Central memory CD8-positive, alpha-beta T cell (primary cell): ENCODE measurements around the gene FGF1.

Source experiments
- ATAC-seq: fragments of 150-1000 bp; cut with Tn5 transposase; replicated peaks from 2 replicates; pipeline ENCODE4 v1.10.0; 2022; ENCODE audit warnings: mild to moderate bottlenecking, moderate FRiP score, moderate number of reproducible peaks; ENCODE audit not compliant: poor library complexity, severe bottlenecking; ENCODE audit errors: extremely low read depth
- DNase-seq, 2 donors: peaks; one replicate each; pipeline ENCODE4 v3.0.0; 2021; ENCODE audit warnings: low spot score in 2 of 2
- H3K27ac Mint-ChIP-seq: one replicate; pipeline ENCODE4 v1.8.0; 2022; ENCODE audit warnings: low read depth, mild to moderate bottlenecking, moderate library complexity, mixed read lengths
- H3K27me3 Mint-ChIP-seq: one replicate; pipeline ENCODE4 v1.8.0; 2022; ENCODE audit warnings: mixed read lengths
- H3K36me3 Mint-ChIP-seq: one replicate; pipeline ENCODE4 v1.8.0; 2022; ENCODE audit warnings: mild to moderate bottlenecking, moderate library complexity, mixed read lengths; ENCODE audit not compliant: insufficient read depth
- H3K4me1 Mint-ChIP-seq: one replicate; pipeline ENCODE4 v1.8.0; 2022; ENCODE audit warnings: mixed read lengths
- H3K4me3 Mint-ChIP-seq: one replicate; pipeline ENCODE4 v1.8.0; 2022; ENCODE audit warnings: mild to moderate bottlenecking, moderate library complexity, mixed read lengths
- H3K9me3 Mint-ChIP-seq: one replicate; pipeline ENCODE4 v1.8.0; 2022; ENCODE audit warnings: mixed read lengths

Gene FGF1

DNA sequence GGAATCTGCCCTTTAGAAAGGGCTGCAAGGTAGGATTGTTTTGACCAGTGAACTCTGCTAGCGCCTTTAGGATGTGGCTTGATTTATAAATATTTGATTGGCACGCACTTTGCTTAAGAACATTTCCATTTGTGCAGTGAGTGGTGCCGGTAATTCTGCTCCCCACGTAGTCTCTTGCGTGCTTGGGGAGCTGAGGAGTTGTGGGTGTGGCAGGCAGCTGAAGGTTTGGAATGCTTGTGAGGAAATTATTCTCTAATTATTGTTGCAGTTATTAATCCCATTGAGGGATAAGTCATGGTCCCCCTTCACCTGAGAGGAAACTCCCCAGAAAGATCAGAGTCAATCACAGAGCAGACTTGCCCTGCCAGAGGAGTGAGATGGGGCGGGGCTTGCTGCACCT, 76.7 kb downstream of the FGF1 start:
- H3K9me3 Mint-ChIP-seq: no peaks in the 10 kb centered on the region
- ATAC-seq (no peak), DNase-seq (no peak)
- H3K27me3 Mint-ChIP-seq: peaks cover 89% of the 10 kb centered on the region
- peaks cover 7% of the 10 kb centered on the region for H3K4me1 Mint-ChIP-seq
- H3K4me3 Mint-ChIP-seq: no peak overlapping the region
- no peak overlapping the region for H3K27ac Mint-ChIP-seq
- no peaks in the 10 kb centered on the region for H3K36me3 Mint-ChIP-seq

DNA sequence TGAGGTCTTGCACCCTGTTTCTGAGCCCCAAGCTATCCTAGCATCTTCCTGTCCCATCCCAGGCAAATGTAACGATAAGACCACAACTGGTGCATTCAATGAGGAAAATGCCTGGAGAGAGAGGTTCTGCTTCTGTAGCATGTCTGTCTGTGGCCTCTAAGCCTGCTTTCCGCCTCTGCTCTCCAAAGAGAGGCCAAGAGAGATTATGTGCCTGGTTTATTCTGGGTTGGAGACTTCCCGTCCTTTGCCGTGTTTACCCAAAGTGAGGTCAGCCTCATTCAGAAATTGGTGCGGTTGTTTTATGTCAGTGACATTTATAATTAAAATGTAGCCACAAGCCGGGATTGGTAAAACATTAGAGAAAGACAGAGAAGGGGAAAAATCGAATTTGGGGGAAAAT, 77.8 kb downstream of the FGF1 start:
- no peaks in the 10 kb centered on the region for H3K36me3 Mint-ChIP-seq
- H3K27ac Mint-ChIP-seq: no peak overlapping the region
- no peak overlapping the region for H3K4me3 Mint-ChIP-seq
- H3K9me3 Mint-ChIP-seq: no peaks in the 10 kb centered on the region
- DNase-seq (no peak), ATAC-seq (no peak)
- H3K27me3 Mint-ChIP-seq: peaks cover 91% of the 10 kb centered on the region
- peaks cover 7% of the 10 kb centered on the region for H3K4me1 Mint-ChIP-seq

DNA sequence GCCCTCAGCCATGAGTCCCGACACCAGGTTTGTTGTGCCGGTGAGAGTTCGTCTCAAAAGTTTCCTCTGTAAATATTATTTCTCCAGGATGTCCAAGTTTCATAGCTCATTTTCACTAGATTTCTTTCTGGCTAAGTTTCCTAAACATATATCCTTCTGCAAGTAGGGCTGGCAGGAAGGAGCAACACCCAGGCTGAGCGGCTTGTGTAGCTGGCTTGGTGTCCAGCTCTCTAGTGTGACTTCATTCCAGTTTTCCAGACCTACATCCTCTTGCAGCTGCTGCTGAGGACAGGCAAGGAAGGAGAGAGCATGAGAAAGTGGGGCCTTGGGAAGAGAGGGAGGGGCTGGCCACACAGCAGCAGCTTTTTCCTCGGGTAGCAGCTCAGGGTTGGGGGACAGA, 80.3 kb downstream of the FGF1 start:
- H3K9me3 Mint-ChIP-seq: no peaks in the 10 kb centered on the region
- ATAC-seq: no peak
- no peak overlapping the region for H3K4me3 Mint-ChIP-seq
- H3K27me3 Mint-ChIP-seq: peaks cover 91% of the 10 kb centered on the region
- H3K36me3 Mint-ChIP-seq: no peaks in the 10 kb centered on the region
- no peak for DNase-seq
- no peaks in the 10 kb centered on the region for H3K4me1 Mint-ChIP-seq
- H3K27ac Mint-ChIP-seq: no peak overlapping the region

DNA sequence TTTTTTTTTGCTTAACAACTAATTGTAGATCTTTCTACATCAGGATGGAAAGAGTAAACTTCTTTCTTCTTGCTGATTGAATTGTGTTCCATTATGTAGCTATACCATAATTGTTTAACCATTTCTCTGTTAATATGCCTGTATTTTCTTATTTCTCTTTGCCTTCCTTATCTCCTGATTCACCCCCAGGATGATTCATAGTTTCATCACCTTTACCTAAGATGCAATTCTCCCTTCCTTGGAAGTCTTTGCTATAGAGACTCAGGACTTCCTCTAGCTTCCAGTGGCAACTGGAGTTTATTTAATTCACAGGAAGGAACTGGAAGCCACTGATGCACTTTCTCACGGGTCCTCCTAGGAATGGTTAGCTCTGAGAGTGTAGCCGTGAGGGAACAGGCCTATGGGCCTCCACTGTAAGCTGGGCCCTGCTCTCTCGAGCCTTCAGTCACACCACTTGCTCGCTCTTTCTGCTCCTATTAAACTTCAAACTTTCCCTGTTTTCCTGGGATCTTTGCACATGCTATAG, 83.1 kb downstream of the FGF1 start:
- Mint-ChIP-seq H3K36me3 (no peaks in the 10 kb centered on the region), H3K4me1 (no peaks in the 10 kb centered on the region), H3K27ac (no peak overlapping the region), H3K9me3 (no peaks in the 10 kb centered on the region), H3K4me3 (no peak overlapping the region), H3K27me3 (peaks cover 97% of the 10 kb centered on the region)
- DNase-seq (no peak), ATAC-seq (no peak)

DNA sequence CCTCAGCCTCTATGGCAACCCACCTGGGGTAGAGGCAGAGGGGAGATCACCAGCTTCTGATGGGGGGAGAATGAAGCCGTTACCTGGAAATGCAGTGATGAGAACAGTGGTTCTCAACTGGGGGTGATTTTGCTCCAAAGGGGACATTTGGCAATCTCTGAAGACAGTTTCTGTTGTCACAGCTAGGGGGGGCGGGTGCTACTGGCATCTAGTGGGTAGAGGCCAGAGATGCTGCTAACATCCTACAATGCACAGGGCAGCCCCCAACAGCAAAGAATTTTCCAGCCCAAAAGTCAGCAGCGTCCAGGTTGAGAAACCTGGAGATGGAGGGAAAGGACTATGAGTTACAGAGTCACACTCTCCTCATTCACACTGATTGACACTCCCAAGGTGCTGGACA, 84.5 kb downstream of the FGF1 start:
- Mint-ChIP-seq H3K36me3 (no peaks in the 10 kb centered on the region), H3K4me3 (no peak overlapping the region), H3K9me3 (no peaks in the 10 kb centered on the region), H3K27ac (no peak overlapping the region), H3K27me3 (peaks cover 88% of the 10 kb centered on the region), H3K4me1 (no peaks in the 10 kb centered on the region)
- no peak for ATAC-seq
- no peak for DNase-seq

DNA sequence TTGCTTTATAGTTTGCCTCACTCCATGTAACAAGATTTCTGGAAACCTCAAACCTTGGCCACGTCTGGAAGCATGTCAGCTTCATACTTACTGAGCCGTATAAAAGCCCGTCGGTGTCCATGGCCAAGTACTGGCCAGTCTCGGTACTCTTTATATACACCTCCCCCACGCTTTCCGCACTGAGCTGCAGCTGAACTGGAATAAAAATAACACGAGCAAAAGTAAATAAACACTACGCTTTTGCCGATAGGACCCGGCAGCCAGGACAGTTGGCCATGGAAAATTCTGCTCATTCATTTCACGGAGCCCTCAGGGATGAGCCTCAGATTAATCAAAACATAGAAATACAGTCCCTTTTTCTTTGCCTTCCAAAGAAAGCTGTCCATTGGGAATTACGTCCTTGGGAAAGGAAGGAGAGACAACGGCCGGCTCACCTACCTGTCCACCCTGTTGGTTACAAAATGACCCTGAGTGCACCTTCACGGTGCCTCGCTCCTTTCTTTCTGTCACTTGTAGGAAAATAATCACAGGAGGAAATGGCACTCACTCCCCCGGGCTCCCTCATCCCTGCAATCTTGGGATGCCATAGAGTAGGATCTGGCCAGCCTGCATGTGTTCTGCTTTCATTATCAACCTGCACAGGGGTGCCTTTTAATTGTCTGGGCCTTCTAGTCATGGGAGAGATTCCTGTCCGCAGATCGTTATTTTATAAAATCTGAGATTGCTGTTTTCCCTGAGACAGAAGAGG, 85.1 kb downstream of the FGF1 start:
- no peak for DNase-seq
- no peak overlapping the region for H3K27ac Mint-ChIP-seq
- no peak overlapping the region for H3K4me3 Mint-ChIP-seq

DNA sequence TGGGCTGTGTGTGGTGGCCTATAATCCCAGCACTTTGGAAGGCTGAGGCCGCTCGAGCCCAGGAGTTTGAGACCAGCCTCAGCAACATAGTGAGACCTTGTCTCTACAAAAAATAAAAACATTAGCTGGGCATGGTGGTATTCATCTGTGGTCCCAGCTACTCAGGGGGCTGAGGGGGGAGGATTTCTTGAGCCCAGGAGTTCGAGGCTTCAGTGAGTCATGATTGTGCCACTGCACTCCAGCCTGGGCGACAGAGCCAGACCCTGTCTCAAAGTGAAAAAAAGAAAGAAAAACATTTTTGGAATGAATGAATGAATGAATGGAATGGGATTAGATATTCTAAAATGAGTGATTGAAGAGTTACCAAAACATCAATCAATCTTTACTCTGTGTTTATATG, 85.8 kb downstream of the FGF1 start:
- Mint-ChIP-seq H3K9me3 (no peaks in the 10 kb centered on the region), H3K4me1 (no peaks in the 10 kb centered on the region), H3K36me3 (no peaks in the 10 kb centered on the region), H3K27me3 (peaks cover 76% of the 10 kb centered on the region), H3K4me3 (no peak overlapping the region), H3K27ac (no peak overlapping the region)
- DNase-seq (no peak), ATAC-seq (no peak)

More for the DNA sequence above, 85.1 kb downstream of the FGF1 start:
- H3K27me3 Mint-ChIP-seq: peaks cover 82% of the 10 kb centered on the region
- H3K9me3 Mint-ChIP-seq: no peaks in the 10 kb centered on the region
- H3K36me3 Mint-ChIP-seq: no peaks in the 10 kb centered on the region
- no peak for ATAC-seq
- H3K4me1 Mint-ChIP-seq: no peaks in the 10 kb centered on the region

DNA sequence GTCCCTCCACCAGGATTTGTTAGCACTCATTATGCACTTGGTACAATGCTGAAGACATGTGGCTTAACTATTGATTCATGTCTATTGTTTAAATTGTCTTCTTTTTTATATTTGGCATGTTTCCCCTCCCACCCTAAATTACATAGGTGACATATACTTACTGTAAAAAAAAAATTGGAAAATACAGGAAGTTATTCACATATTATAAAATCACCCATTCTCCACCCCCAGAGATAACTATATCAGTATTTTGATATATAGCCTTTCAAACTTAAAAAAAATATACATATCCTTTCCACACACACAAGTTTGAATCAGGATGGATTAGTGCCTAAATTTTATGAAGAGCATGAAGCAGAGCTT, 87.6 kb downstream of the FGF1 start:
- H3K9me3 Mint-ChIP-seq: no peaks in the 10 kb centered on the region
- ATAC-seq (no peak), DNase-seq (no peak)
- no peak overlapping the region for H3K27ac Mint-ChIP-seq
- peaks cover 72% of the 10 kb centered on the region for H3K27me3 Mint-ChIP-seq
- H3K36me3 Mint-ChIP-seq: no peaks in the 10 kb centered on the region
- no peaks in the 10 kb centered on the region for H3K4me1 Mint-ChIP-seq
- H3K4me3 Mint-ChIP-seq: no peak overlapping the region

DNA sequence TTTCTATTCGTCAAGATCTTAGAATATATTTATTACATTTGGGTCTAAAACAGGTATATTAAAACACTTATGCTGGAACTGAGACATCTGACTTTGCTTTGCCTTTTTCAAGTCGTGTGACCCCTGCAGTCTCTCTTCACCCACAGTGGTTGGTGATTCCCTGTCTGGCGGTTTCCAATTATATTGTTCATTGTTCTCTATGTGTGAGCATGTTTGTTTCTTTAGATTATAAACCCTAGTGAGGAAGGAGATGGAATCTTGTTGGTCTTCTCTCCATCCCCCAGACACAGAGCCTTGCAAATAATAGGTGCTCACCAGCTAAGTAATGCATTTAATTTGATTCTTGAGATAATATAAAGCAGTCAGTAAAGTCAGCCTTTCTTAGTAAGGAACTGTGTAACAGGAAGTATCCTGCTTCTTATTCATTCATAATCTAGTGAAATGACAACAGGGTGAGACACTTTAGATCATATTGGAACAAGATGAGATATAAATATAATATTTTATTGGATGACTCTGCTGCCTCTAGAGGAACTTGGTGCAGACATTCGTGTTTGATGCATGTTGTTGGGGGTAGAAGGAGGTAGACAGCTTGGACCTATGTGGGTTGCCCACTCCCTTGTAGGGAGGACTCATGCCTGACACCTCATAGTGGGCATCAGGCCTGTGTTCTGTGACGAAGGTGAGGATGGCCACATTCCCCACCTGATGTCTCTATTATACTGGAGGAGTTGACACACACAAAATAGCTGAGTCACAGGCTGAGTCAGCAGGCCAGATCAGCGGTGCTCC, 88.1 kb downstream of the FGF1 start:
- Mint-ChIP-seq H3K4me3 (no peak overlapping the region), H3K27me3 (peaks cover 66% of the 10 kb centered on the region), H3K4me1 (no peaks in the 10 kb centered on the region), H3K36me3 (no peaks in the 10 kb centered on the region), H3K9me3 (no peaks in the 10 kb centered on the region), H3K27ac (no peak overlapping the region)
- ATAC-seq: no peak
- no peak for DNase-seq

DNA sequence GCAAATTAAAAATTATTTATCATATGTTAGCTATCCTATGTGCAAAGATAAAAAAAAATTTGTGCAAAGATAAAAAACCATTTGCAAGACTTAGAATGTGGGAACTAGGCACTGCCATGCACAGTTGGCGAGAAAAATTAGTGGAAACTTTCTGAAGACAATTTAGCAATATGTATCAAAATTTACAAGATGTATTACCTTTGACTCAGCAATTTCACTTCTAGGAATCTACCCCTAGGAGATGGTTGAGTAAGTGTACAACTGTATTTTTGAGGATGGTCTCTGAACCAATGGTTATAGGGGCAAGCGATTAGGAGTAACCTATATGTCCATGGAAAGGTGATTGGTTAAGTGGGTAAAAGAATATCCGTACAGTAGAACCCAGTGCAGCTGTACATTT, 88.9 kb downstream of the FGF1 start:
- H3K4me3 Mint-ChIP-seq: no peak overlapping the region
- peaks cover 59% of the 10 kb centered on the region for H3K27me3 Mint-ChIP-seq
- no peaks in the 10 kb centered on the region for H3K36me3 Mint-ChIP-seq
- no peak for DNase-seq
- H3K27ac Mint-ChIP-seq: no peak overlapping the region
- H3K9me3 Mint-ChIP-seq: no peaks in the 10 kb centered on the region
- H3K4me1 Mint-ChIP-seq: no peaks in the 10 kb centered on the region
- no peak for ATAC-seq

DNA sequence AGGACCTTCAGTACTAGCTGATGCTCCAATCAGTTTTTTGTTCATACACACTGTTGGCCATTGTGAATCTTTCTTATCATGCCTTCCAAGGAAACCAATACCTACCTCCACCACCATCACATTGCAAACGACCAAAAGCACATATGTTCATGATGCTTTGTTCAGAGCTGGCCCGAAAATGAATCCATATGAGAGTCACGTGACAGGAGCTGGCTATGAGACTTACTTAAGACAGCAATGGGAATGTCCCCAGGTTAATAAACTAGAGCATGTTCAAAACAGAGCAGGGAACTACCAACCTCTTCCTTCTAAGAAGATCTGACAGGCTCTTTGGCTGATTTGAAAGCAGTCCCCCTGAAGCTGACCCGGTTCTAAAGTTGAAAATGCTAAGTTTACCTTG, 93.5 kb downstream of the FGF1 start:
- no peaks in the 10 kb centered on the region for H3K4me1 Mint-ChIP-seq
- no peak overlapping the region for H3K27ac Mint-ChIP-seq
- no peaks in the 10 kb centered on the region for H3K9me3 Mint-ChIP-seq
- H3K27me3 Mint-ChIP-seq: peaks cover 59% of the 10 kb centered on the region
- ATAC-seq (no peak), DNase-seq (no peak)
- no peak overlapping the region for H3K4me3 Mint-ChIP-seq
- H3K36me3 Mint-ChIP-seq: no peaks in the 10 kb centered on the region

DNA sequence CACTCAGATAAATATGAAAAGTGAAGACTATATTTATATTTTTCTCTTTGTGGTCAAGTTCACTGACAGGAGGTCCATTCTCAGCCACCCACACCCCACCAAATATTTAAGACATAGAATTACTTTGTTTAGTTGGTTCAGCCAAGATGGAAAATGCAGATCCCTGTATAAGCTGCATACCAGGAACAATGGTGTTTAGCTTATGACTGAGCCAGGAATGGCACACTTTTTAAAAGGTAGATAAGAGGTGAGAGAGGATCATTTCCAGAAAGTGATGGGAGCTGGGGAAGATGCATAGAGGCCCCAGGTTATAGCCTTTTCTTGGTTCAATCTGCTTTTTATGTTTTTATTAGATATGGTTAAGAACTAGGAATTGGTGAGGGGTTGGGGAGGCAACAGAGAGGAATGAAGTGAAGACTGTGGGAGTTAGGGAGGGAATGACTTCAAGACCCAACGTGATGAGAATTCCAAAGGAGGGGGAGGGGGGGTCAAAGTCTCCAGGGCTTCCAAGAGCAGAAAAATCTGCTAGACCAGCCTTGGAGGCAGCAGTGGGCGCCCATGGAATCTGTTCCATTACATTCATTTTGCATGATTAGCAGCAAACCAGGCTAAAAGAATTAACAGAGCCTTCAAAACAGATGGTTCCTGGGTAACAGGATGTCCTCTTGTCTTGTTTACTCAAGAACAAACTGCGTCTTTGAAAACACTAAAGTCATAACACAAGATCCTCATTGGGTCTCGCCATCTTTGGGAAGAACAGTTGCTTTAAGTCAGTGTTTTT, 95.2 kb downstream of the FGF1 start:
- ATAC-seq (no peak), DNase-seq (no peak)
- no peak overlapping the region for H3K4me3 Mint-ChIP-seq
- H3K9me3 Mint-ChIP-seq: no peaks in the 10 kb centered on the region
- no peaks in the 10 kb centered on the region for H3K36me3 Mint-ChIP-seq
- peaks cover 64% of the 10 kb centered on the region for H3K27me3 Mint-ChIP-seq
- H3K27ac Mint-ChIP-seq: no peak overlapping the region
- no peaks in the 10 kb centered on the region for H3K4me1 Mint-ChIP-seq
